ENCODE data around the gene POMZP3.
"Not testable (repeated sequence)": the region's sequence is repeated elsewhere in the genome, so short reads cannot be mapped to it uniquely, and the experiment has no call there.

Gene POMZP3

DNA sequence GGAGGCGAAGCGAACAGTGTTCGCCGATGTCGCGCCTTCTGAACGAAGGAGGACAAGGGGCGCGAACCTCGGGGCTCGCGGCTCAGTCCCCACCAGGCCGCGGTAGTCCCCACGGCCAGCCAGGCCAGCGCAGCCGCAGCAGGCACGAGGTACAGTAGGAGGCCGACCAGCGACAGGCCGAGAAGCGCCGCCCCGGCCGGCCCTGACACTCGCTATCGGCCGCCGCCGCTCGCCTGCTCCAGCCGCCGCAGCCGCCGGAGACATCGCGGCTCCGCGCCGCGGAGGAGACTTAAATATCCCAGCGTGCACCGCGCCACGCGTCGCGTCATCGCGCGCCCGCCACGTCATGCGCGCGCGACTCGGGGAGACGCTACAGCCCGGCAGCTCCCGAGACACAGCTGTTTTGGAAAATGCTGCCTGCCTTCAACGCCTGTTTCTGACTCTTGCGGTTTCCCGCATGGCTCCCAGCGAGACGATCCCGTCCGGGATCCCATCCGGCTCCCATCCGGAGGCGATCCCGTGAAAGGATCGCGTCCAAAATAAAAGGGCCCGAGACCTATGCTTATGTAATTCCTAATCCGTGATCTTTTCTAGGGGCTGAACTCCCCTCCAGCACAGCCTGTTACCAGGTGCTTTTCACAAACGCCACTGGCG, at the start of gene POMZP3:
TSS of gene POMZP3 (minus strand) at position 291 of the 654 bp plus-strand sequence. CDS start 1,215 bp downstream, outside the sequence.
- peak in 1 of 2 donors; percentile 7 for DNase-seq

DNA sequence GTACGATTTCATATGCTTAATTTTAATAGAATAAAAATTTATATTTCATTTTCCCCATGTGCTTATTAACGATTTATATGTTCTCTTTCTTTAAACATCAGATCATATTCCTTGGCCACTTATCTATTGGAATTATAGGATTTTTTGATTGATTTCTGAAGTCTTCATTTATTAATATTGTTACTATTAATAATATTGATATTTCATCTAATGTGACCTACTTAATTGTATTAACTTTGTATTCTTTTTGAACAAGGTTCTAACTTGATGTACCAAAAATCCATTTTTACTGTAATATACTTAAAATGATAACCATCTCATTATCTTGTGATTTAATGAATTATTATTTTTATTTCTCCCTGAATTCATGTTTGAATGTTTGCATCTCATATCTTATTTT, 48.7 kb upstream of the POMZP3 start:
- DNase-seq, result not testable (repeated sequence)

DNA sequence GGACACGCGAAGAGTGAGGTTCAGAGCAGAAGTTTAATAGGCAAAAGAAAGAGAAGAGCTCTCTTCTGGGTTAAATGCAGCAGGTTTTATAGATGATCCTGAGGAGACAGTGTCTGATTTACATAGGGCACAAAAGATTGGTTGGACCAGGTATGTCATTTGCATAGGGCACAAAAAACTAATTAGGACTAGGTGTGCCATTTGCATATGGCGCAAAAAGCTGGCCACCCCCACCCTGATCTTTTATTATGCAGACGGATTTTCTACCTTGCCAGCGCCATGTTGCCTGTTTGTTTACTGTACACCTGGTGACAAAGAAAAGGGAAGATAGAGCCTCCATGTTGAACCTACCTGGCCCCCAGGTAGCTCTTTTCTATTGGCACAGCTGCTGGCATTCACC, 46.3 kb upstream of the POMZP3 start:
- DNase-seq, result not testable (repeated sequence)

DNA sequence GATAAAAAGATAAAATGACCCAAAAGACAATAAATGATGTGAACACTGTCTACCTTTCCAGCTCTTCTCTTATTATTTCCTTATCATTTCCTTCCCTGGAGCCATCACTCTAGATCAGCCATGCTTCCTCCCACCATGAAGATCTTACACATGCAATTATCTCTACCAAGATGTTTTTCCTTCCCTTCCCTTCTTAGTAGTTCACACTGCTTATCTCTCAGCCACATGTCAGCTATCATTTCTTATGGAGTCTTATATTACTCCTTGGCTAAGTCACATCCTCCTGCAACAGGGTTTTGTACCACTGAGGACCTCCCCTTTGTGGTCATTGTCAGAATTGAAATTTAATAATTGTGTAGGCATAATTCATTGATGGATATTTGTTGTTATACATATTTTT, 32.1 kb upstream of the POMZP3 start:
- not testable (repeated sequence) for DNase-seq

DNA sequence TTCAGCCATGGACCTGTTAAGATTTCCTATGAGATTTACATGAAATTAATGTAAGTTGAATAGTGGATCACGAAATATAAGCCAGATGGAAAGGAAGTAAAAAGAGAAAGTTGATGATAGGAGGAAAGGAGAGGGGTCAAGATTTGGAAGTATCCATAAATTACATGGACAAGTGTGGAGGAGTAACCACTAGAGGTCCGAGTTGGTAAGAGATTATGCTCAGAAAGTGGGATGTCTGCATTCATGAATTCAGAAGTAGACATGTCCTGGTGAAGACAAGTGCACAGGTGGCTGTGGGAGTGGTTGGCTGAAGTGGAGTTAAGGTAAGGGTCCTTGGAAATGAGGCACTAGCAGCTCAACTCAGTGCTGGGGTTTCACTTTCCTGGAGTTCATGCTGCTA, 29.3 kb upstream of the POMZP3 start:
- DNase-seq, result not testable (repeated sequence)

DNA sequence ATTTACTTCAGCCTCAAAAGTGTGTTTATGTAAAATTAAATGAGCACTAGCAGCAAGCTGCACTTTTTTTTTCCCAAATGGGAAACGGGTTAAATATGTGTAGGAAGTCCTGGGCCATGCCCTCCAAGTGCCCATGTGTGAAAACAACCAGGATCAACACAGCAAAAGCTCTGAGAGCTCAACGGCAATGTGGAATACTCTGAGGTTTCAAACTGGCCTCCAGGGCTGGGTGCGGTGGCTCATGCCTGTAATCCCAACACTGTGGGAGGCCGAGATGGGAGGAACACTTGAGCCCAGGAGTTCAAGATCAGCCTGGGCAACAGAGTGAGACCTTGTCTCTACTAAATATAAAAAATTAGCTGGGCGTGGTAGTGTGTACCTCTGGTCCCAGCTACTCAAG, 15.5 kb upstream of the POMZP3 start:
- not testable (repeated sequence) for DNase-seq

DNA sequence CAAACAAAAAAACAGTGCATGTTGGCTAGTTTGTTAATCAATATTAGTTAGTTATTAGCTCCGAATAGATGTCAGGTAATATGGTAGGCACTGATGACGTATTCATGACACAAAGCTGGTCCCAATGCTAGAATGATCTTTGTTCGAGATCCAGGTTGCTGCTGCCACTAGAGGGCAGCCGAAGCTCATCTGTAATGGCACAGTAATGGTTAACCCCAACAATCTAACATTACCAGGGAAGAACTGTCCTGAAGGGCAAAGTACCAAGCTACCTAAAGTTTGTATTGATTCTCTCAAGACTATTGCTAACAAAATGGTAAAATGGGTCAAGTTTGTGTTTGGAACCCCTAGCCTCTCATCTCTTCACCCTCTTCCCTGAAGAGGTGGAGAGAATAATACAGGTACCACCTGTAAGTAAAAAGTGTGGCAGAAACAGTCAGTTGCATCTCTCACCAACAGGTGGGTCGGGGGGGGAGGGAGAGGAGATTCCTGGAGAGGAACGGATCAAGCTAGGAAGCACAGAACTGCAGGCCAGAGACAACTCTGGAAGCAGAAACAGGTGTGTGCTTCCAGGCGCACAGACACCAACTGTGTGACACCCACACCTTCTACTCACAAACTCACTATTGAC, 10.1 kb upstream of the POMZP3 start:
- not testable (repeated sequence) for DNase-seq

DNA sequence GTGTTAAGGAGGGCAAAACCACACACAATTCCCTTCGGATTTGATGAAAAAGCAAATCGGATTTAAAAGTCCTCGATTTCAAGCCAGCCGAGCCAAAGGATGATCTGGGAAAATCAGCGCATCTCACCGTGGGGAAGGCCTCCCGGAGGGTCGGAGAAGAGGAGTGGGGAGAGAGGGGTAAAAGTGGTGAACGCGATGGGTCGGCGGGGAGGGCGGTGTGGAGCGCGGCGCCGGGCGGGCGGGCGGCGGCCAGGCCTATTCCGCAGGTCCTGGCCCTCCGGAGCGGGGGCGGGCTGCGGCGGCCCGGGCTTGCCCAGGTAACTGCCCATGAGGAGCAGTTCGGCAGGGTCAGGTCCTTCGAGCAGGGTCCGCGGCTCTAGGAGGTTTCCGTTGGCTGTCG, 498 bp downstream of the POMZP3 start:
- DNase-seq, result not testable (repeated sequence)

DNA sequence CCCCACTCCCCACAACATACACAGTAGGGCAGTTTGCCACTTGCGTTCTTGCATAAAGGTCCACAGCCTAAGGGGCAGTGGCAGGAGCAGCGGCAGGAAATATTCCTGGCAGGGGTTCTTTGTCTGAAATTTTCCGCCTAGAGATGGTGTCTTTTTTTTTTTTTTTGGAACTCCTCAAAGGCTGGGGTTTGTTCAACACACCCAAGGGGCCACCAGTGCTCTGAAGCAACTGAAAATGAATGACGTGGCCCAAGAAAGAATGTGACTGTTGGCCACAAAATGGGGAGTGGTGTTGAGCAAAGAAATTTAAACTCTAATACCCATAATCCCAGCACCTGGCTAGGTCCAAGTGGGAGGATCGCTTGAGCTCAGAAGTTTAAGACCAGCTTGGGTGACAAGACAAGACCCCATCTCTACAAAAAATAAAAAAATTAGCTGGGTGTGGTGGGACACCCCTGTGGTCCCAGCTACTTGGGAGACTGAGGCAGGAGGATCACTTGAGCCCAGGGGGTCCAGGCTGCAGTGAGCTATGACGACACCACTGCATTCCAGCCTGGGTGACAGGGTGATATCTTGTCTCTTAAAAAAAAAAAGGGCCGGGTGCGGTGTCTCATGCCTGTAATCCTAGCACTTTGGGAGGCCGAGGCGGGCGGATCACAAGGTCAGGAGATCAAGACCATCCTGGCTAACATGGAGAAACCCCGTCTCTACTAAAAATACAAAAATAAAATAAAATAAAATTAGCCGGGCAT, 7.5 kb downstream of the POMZP3 start:
- not testable (repeated sequence) for DNase-seq

DNA sequence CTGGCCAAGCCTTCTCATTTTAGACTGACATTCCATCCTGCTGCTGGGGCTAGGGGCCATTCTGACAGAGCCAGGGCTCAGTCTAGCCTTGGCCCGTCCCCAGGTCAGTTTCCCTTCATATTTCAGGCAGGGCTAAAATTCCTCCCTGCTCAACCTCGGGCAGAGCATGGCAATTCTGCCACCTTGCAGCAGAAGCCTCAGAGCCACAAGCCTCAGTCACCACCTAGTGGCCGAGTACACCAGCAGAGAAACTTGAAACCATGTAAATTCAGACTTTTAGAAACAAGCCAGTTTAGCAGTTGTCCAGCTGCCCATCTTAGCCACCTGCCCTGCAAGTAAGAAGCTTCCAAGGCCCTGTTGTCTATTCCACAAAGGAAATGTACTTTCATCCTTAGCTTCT, 13.3 kb downstream of the POMZP3 start:
- not testable (repeated sequence) for DNase-seq

DNA sequence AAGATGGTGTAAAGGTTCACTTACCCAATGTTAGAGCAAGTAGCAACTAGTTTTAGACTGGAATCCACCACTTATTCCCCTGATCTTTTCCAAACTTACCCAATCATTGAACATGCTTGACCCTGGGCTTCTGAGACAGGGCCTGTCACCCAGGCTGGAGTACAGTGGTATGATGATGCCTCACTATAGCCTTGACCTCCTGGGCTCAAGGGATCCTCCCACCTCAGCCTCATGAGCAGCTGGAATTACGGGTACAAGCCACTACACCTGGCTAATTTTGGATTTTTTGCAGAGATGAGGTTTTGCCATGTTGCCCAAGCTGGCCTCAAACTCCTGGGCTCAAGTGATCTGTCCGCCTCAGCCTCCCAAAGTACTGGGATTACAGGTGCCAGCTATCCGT, 14.8 kb downstream of the POMZP3 start:
- not testable (repeated sequence) for DNase-seq

DNA sequence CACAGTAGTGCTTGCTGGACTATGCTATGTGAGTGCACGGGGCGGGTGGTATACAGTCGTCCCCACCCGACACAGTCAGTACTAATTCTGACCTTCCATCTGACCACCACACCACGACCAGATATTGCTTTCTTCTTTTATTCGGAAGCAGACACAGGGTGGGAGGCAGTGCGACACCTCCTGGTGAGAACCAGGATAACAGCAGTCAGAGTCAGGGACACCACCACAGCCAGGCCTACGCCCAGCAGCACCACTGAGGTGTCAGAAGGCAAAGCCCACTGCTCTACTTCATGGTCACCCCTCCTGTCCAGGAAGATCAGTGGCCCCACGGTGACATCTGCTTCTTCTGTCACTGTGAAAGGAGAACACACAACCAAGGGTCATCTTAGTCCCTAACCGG, 17.2 kb downstream of the POMZP3 start:
- not testable (repeated sequence) for DNase-seq

DNA sequence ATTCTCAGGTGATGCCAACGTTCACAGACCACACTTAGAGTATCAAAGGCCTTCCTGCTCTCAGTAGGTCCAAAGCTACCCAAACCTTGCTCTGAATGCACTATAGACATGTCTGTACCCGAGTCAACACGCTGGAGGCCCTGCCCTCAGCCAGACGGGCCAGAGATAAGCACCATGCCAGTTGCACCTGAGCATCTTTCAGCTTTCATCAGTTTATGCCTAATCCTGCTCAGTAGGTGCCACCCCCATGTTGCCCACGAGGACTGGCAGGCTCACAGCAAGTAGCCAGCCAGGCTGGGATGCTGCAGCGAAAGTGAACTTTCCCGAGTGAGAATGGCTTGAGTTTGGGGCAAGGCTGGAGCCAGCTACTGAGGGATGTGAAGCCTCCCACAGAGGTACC, 18.6 kb downstream of the POMZP3 start:
- not testable (repeated sequence) for DNase-seq

DNA sequence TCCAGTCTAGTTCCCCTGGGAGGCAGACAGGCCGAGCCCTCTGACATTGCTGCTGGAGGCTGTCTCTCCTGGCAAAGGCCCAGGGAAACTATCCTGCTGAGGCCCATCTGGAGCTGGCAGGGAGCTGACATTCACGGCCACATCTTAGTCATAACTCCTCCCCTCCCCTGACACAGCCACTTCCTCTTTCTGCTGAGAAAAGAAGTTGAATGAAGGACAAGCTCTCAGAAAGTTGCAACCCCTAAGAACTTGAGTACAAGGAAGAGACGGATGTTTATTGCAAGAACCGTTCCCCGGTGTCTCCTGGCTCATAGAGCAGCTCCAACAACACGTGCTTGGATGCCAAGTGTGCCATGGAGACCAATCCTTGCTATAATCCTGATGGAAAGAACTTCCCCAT, 21.1 kb downstream of the POMZP3 start:
- peak; percentile 56 to 74 for DNase-seq

DNA sequence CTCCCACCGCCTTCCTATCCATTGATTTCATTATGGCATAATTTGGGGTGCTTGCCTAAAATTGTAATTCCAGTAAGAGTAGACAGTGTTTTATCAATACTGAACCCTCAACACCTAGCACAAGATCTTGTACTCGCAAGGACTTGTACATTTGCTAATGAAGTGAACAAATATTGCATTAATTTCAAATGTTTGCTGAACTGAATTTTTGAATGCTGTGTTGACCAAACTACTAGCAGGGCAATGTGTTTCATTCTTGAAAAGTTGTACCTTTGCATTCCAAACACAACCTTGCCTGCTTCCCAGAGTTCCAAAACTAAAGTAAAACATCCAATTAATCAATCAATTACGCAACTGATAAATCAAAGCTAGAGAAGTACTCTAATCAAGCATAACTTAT, 26.4 kb downstream of the POMZP3 start:
- not testable (repeated sequence) for DNase-seq

DNA sequence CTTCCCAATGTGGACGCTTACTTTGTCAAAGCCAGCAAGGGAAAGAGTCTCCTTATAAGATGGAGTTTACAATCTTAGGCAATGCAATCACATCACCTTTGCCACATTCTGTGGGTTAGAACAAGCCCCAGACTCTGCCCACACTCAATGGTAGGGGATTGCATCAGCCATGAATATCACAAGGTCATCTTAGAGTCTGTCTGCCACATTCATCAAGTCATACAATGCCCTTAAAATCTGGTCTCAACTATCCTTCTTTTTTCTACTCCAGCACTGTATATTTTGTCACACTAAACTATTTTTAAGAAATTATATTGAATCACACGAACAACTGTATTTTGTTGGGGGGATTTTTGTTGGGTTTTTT, 27.0 kb downstream of the POMZP3 start:
- DNase-seq, result peak in 1 of 2 donors; percentile 26

DNA sequence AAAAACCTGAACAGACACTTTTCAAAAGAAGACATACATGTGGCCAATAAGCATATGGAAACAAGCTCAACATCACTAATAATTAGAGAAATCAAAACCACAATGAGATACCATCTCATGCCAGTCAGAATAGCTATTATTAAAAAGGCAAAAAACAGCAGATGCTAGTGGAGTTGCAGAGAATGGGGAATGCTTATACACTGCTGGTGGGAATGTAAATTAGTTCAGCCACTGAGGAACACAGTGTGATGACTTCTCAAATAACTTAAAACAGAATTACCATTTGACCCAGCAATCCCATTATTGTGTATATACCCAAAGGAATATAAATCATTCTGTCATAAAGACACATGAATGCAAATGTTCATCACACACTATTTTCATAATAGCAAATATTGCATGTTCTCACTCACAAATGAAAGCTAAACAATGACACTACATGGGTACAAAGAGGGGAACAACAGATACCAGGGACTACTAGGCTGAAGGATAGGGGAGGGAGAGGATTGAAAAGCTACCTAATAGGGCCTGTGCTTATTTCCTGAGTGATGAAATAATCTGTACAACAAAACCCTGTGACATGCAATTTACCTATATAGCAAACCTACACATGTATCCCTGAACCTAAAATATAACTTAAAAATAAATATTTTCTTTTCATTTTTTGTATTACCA, 28.4 kb downstream of the POMZP3 start:
- DNase-seq, result peak in 1 of 2 donors; percentile 61

DNA sequence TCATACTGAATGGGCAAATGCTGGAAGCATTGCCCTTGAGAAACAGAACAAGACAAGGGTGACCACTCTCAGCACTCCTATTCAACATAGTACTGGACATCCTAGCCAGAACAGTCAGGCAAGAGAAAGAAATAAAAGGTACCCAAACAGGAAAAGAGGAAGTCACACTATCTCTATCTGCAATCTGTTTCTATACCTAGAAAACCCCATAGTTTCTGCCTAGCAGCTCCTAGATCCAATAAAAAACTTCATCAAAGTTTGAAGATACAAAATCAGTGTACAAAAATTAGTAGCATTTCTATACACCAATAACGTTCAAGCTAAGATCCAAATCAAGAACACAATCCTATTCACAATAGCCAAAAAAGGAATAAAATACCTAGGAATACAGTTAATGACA, 29.8 kb downstream of the POMZP3 start:
- not testable (repeated sequence) for DNase-seq

DNA sequence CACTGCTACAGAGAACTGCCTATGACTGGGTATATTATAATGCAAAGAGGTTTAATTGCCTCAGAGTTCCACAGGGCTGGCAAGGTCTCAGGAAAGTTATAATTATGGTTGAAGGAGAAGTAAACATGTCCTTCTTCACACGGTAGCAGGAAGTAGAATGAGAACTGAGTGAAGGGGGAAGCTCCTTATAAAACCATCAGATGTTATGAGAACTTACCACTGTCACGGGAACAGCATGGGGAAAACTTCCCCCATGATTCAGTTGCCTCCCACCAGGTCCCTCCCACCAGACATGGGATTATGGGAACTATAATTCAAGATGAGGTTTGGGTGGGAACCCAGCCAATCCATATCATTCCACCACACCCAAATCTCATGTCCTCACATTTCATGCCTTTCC, 34.4 kb downstream of the POMZP3 start:
- DNase-seq, result peak; percentile 76 to 89

DNA sequence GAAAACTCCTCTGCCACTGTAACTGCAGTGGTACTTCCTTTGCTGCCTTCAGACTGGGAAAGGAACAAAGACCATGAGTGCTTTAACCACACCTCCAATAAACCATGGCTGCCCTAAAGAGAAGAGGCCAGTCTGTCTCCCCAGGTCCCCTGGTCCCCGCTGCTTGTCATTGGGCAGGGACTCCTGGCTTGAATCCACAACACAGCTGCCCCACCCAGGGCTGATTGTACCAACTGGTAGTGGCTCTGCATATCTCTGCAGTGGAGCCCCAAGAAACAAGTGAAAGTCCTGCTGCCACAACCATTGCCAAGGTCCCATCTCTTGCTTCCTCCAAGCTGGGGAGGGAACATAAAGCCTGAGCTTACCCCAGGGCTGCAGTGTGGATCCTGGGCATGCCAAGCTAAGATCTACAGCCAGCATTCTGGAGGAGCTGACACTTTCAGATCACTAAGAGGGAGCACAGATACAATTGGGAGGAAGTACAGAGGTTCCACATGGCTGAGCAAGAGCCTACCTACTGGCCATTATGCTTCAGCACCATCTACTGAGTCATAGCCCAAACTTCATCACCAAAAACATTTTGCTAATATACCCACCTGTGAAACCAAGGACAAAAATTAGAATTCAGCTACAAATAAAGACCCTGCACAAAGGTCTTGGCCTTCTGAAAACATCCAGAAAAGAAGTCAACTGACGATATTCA, 35.3 kb downstream of the POMZP3 start:
- not testable (repeated sequence) for DNase-seq

DNA sequence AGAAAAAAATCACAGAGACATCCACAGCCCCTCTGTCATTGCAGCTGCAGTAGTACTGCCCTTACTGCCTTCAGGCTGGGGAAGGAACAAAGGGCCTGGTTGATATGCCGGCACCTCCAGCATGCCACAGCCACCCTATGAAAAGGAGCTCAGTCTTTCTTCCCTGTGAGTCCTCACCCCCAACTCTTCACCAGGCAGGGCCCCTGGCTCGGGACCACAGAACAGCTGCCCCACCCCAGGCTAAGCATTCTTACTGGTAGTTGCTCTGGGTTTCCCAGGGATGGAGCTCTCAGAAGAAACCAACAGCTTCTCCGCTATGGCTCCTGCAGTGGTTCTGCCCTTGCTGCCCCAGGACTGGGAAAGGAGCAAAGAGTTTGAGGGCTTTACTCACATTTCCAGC, 36.0 kb downstream of the POMZP3 start:
- DNase-seq, result not testable (repeated sequence)

DNA sequence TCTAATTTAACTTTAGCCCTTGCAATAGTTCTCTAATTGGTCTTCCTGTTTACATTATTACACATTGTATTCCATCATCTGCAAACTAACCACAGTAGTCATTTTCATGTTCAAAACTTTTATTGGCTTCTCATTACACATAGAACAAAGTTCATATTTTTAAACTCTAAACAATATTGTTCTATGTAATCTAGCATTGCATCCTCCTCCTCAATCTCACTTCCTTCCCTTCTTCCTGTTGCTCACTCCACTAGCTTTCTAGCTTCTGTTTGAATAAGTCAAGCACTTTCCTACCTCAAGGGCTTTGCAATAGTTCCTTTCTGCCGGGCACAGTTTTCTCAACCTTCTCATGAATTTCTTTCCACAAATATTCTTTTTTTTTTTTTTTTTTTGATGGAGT, 38.5 kb downstream of the POMZP3 start:
- DNase-seq, result not testable (repeated sequence)
